Large intestine (tissue), 12 donors: ENCODE data around the gene DGKQ. TPM values are rescaled to one million over a fixed set of nuclear protein-coding genes. Genes with fewer than 3 reads are reported as not detected.

Experiments
- DNase-seq, 2 donors: peaks; one replicate each; pipeline versions ENCODE4 v3.0.0 to v3.0.0-alpha.2; 2013
- H3K27ac ChIP-seq: one replicate; pipeline ENCODE4 v1.5.1; 2013; ENCODE audit warnings: low read length
- H3K27me3 ChIP-seq: 2 replicates; pipeline ENCODE4 v1.6.1; 2013; ENCODE audit warnings: low read length; ENCODE audit not compliant: control insufficient read depth, insufficient read depth
- H3K36me3 ChIP-seq: 2 replicates; pipeline ENCODE4 v1.6.1; 2013; ENCODE audit warnings: low read length; ENCODE audit not compliant: control insufficient read depth, insufficient read depth
- H3K4me1 ChIP-seq: one replicate; pipeline ENCODE4 v1.6.1; 2013; ENCODE audit warnings: low read length; ENCODE audit not compliant: control insufficient read depth, insufficient read depth
- H3K4me3 ChIP-seq: one replicate; pipeline ENCODE4 v1.5.1; 2013; ENCODE audit warnings: low read length
- H3K9me3 ChIP-seq: one replicate; pipeline ENCODE4 v1.6.1; 2013; ENCODE audit warnings: mild to moderate bottlenecking, low read depth, low read length, moderate library complexity; ENCODE audit not compliant: control insufficient read depth
- WGBS: methylation state at CpG from one replicate; pipeline ENCODE4 v1.1.5; 2013; ENCODE audit warnings: low lambda C conversion rate; ENCODE audit not compliant: insufficient coverage; 5-methylcytosine and 5-hydroxymethylcytosine counted together
- long read RNA-seq, 11 donors: transcript quantifications; one replicate each; lab custom pipeline, GENCODE V29; 2026
- polyA plus RNA-seq: library from polyadenylated mRNA; unstranded; fragments of 120-200 nt; gene quantifications from one replicate; pipeline ENCODE4 v1.2.1, GENCODE V29; 2013

DGKQ gene
- 15.3 TPM for polyA plus RNA-seq
- long read RNA-seq, donor 1, result 0 reads
- long read RNA-seq, donor 2, full-length matches to known transcripts, result 2 of 2 reads
- long read RNA-seq, donor 2, partial matches to known transcripts, result 0 of 2 reads
- long read RNA-seq, donor 2, other reads (novel, unspliced or antisense), result 0 of 2 reads
- long read RNA-seq, donor 3, result 0 reads
- long read RNA-seq, donor 4, result 0 reads
- long read RNA-seq, donor 5, result 0 reads
- long read RNA-seq, donor 6, full-length matches to known transcripts, result 2 of 2 reads
- long read RNA-seq, donor 6, partial matches to known transcripts, result 0 of 2 reads
- long read RNA-seq, donor 6, other reads (novel, unspliced or antisense), result 0 of 2 reads
- long read RNA-seq, donor 7, result 0 reads
- long read RNA-seq, donor 8, full-length matches to known transcripts, result 2 of 2 reads
- long read RNA-seq, donor 8, partial matches to known transcripts, result 0 of 2 reads
- long read RNA-seq, donor 8, other reads (novel, unspliced or antisense), result 0 of 2 reads
- long read RNA-seq, donor 9, full-length matches to known transcripts, result 1 of 1 reads
- long read RNA-seq, donor 9, partial matches to known transcripts, result 0 of 1 reads
- long read RNA-seq, donor 9, other reads (novel, unspliced or antisense), result 0 of 1 reads
- long read RNA-seq, donor 10, result 0 reads
- long read RNA-seq, donor 11, full-length matches to known transcripts, result 2 of 2 reads
- long read RNA-seq, donor 11, partial matches to known transcripts, result 0 of 2 reads
- long read RNA-seq, donor 11, other reads (novel, unspliced or antisense), result 0 of 2 reads

GRCh38 chr4:973431-974397 is at the start of gene DGKQ:
DGKQ (minus strand) TSS chr4:973569; CDS start chr4:973482, 87 bp downstream.
- peak within 1 kb of the TSS; percentile 89 for H3K27ac ChIP-seq

GRCh38 chr4:1022739-1023066 is 49.3 kb upstream of the DGKQ start:
- 71% methylated on average over 1 of the region's 19 CpGs for WGBS
- Histone ChIP-seq H3K36me3 (peaks cover 5% of the 10 kb centered on the region), H3K27me3 (peaks cover 2% of the 10 kb centered on the region), H3K9me3 (peaks cover 3% of the 10 kb centered on the region), H3K4me3 (no peak overlapping the region), H3K27ac (no peak overlapping the region), H3K4me1 (peaks cover 7% of the 10 kb centered on the region)
- DNase-seq, result no peak

More at GRCh38 chr4:973431-974397, at the start of gene DGKQ:
- H3K27me3 ChIP-seq, result peaks cover 1% of the 10 kb centered on the region
- H3K4me1 ChIP-seq, result peaks cover 30% of the 10 kb centered on the region
- no peaks in the 10 kb centered on the region for H3K36me3 ChIP-seq
- no CpG with 5 or more reads among the region's 123 CpGs for WGBS
- peak within 1 kb of the TSS; percentile 58 for H3K4me3 ChIP-seq
- peaks cover 18% of the 10 kb centered on the region for H3K9me3 ChIP-seq
- peak; percentile 65 to 69 for DNase-seq

- Histone ChIP-seq H3K4me1 (peaks cover 7% of the 10 kb centered on the region), H3K4me3 (no peak overlapping the region), H3K36me3 (peaks cover 5% of the 10 kb centered on the region), H3K9me3 (peaks cover 3% of the 10 kb centered on the region), H3K27me3 (no peaks in the 10 kb centered on the region), H3K27ac (no peak overlapping the region)
- DNase-seq, result no peak
- WGBS, result no CpG with 5 or more reads among the region's 46 CpGs
Measured at GRCh38 chr4:1022051-1022738, 48.8 kb upstream of the DGKQ start.

GRCh38 chr4:1021386-1022050 is 48.1 kb upstream of the DGKQ start:
- H3K9me3 ChIP-seq, result peaks cover 3% of the 10 kb centered on the region
- H3K4me3 ChIP-seq, result no peak overlapping the region
- WGBS, result no CpG with 5 or more reads among the region's 19 CpGs
- H3K27ac ChIP-seq, result no peak overlapping the region
- DNase-seq, result no peak
- peaks cover 5% of the 10 kb centered on the region for H3K36me3 ChIP-seq
- H3K4me1 ChIP-seq, result peaks cover 7% of the 10 kb centered on the region
- H3K27me3 ChIP-seq, result no peaks in the 10 kb centered on the region

- Histone ChIP-seq H3K27ac (no peak overlapping the region), H3K4me1 (peaks cover 3% of the 10 kb centered on the region), H3K9me3 (peaks cover 3% of the 10 kb centered on the region), H3K36me3 (no peaks in the 10 kb centered on the region), H3K4me3 (no peak overlapping the region), H3K27me3 (no peaks in the 10 kb centered on the region)
- no peak for DNase-seq
- WGBS, result no CpG with 5 or more reads among the region's 23 CpGs
Measured at GRCh38 chr4:1019729-1020470, 46.5 kb upstream of the DGKQ start.

- no CpG with 5 or more reads among the region's 9 CpGs for WGBS
- Histone ChIP-seq H3K4me1 (peaks cover 7% of the 10 kb centered on the region), H3K27ac (no peak overlapping the region), H3K27me3 (no peaks in the 10 kb centered on the region), H3K9me3 (peaks cover 2% of the 10 kb centered on the region), H3K36me3 (no peaks in the 10 kb centered on the region), H3K4me3 (no peak overlapping the region)
- no peak for DNase-seq
Measured at GRCh38 chr4:1019320-1019719, 46.0 kb upstream of the DGKQ start.

- no peak overlapping the region for H3K4me3 ChIP-seq
- no CpG with 5 or more reads among the region's 29 CpGs for WGBS
- no peaks in the 10 kb centered on the region for H3K9me3 ChIP-seq
- DNase-seq, result no peak
- no peaks in the 10 kb centered on the region for H3K27me3 ChIP-seq
- H3K27ac ChIP-seq, result no peak overlapping the region
- H3K36me3 ChIP-seq, result peaks cover 2% of the 10 kb centered on the region
- peaks cover 13% of the 10 kb centered on the region for H3K4me1 ChIP-seq
Measured at GRCh38 chr4:1018147-1019020, 45.0 kb upstream of the DGKQ start.

- DNase-seq, result no peak
- H3K27ac ChIP-seq, result no peak overlapping the region
- no peaks in the 10 kb centered on the region for H3K27me3 ChIP-seq
- no peak overlapping the region for H3K4me3 ChIP-seq
- peaks cover 4% of the 10 kb centered on the region for H3K9me3 ChIP-seq
- H3K36me3 ChIP-seq, result peaks cover 3% of the 10 kb centered on the region
- peaks cover 13% of the 10 kb centered on the region for H3K4me1 ChIP-seq
- WGBS, result no CpG with 5 or more reads among the region's 15 CpGs
Measured at GRCh38 chr4:1017706-1018105, 44.3 kb upstream of the DGKQ start.
